ENCODE results near the gene TJP1.

- TF ChIP-seq CTCF (IDR thresholded peaks at IDR 0.05) (no peak), ZFX (IDR thresholded peaks at IDR 0.05; ENCODE audit: borderline replicate concordance) (no peak)
Observed at GRCh38 chr15:29724026-29724425, 98.2 kb downstream of the TJP1 start.

Measured in 22Rv1 (cell line).